Colonic mucosa (tissue), 4 donors: ENCODE measurements around the gene TRAPPC2L. TPM values are rescaled to one million over a fixed set of nuclear protein-coding genes. Genes with fewer than 3 reads are reported as not detected.

Source experiments
- DNase-seq: peaks from one replicate; pipeline ENCODE4 v3.0.0-alpha.2; 2020
- H3K27ac ChIP-seq: fragments of 200-600 bp; one replicate; pipeline ENCODE4 v1.8.0; 2021
- H3K27me3 ChIP-seq: fragments of 200-600 bp; one replicate; pipeline ENCODE4 v1.8.0; 2021
- H3K36me3 ChIP-seq: fragments of 200-600 bp; one replicate; pipeline ENCODE4 v1.8.0; 2021
- H3K4me1 ChIP-seq: fragments of 200-600 bp; one replicate; pipeline ENCODE4 v1.8.0; 2021; ENCODE audit warnings: mild to moderate bottlenecking
- H3K4me3 ChIP-seq: fragments of 200-600 bp; one replicate; pipeline ENCODE4 v1.8.0; 2021
- H3K9ac ChIP-seq, 2 donors: one replicate each; pipeline ENCODE4 v1.7.0; 2013; ENCODE audit warnings: control low read depth in 2 of 2, low read depth in 2 of 2, low read length in 2 of 2
- H3K9me3 ChIP-seq: fragments of 200-600 bp; one replicate; pipeline ENCODE4 v1.8.0; 2021
- CTCF ChIP-seq: fragments of 200-600 bp; IDR thresholded peaks from one replicate; pipeline ENCODE4 v1.8.0; 2022; ENCODE audit warnings: antibody characterized with exemption, mild to moderate bottlenecking
- intact Hi-C: fragments of 100-400 bp; cut with DNase I; formaldehyde crosslinking; loops from one replicate; pipeline ENCODE4 v1.14.1; 2022
- total RNA-seq, 2 donors: library from RNA; stranded (reverse); fragmentation: NEBNext Ultra II Directional in 1 of 2; extraction: Animal tissue kit (Norgen Biotek cat#: 25700) in 1 of 2; gene quantifications; one replicate each; pipeline ENCODE4 v1.2.1, GENCODE V29; 2021
- donor health status: healthy.
- donor health status: DM: no; HTN: no; CAD: no.
- donor health status: DM: no; HTN: no; CAD: no.

Gene TRAPPC2L
- total RNA-seq, 2 donors from 2014 or later = 33.8 to 57.3 TPM

GRCh38 chr16:88853325-88853941 is 3.5 kb upstream of the TRAPPC2L start:
- no peaks in the 10 kb centered on the region for H3K27me3 ChIP-seq
- intact Hi-C loops = loop anchor here (10.0 kb wide), 2 partner anchors 361 to 399 kb away; partner anchors contain the start of genes ZFPM1 and ZNF778
- H3K4me3 ChIP-seq = no peak overlapping the region
- DNase-seq = no peak
- H3K36me3 ChIP-seq = no peaks in the 10 kb centered on the region
- no peak overlapping the region for H3K27ac ChIP-seq
- peaks cover 12% of the 10 kb centered on the region for H3K4me1 ChIP-seq
- H3K9me3 ChIP-seq = no peaks in the 10 kb centered on the region
- no peak overlapping the region for H3K9ac ChIP-seq
- no peak for TF ChIP-seq CTCF

- Histone ChIP-seq H3K36me3 (no peaks in the 10 kb centered on the region), H3K9me3 (no peaks in the 10 kb centered on the region), H3K27ac (no peak overlapping the region), H3K4me1 (peaks cover 12% of the 10 kb centered on the region), H3K4me3 (no peak overlapping the region), H3K9ac (no peak overlapping the region), H3K27me3 (no peaks in the 10 kb centered on the region)
- no peak for DNase-seq
- intact Hi-C loops = loop anchor here (5.0 to 10.0 kb wide), 3 partner anchors 42 to 400 kb away; partner anchors contain the start of genes APRT, ZFPM1 and ZNF778
- no peak for TF ChIP-seq CTCF
Measured at GRCh38 chr16:88854306-88855111, 2.4 kb upstream of the TRAPPC2L start.

DNA sequence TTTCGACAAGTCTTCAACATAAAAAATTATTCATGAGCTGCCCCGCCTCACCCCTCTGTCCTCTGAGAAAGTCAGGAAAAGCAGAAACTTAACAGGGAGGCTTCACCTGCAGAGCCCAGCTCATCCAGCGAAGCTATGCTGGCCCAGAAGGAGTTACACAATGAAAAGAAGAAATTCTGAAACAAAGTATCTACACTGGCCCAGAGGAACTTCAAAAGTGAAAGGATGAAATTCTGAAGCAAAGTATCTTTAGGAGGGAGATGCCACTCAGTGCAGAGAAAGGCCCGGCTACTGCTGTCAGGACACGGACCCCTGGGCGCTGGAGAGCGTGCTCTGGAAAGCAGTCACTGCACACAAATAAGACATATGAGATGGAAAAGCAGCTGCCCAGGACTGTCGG is 1.8 kb upstream of the TRAPPC2L start:
- no peaks in the 10 kb centered on the region for H3K36me3 ChIP-seq
- no peak for DNase-seq
- intact Hi-C loops = loop anchor here (5.0 to 10.0 kb wide), 3 partner anchors 43 to 400 kb away; partner anchors contain the start of genes APRT, ZFPM1 and ZNF778
- TF ChIP-seq CTCF = no peak
- no peak overlapping the region for H3K9ac ChIP-seq
- H3K4me1 ChIP-seq = peaks cover 12% of the 10 kb centered on the region
- H3K9me3 ChIP-seq = no peaks in the 10 kb centered on the region
- no peak overlapping the region for H3K4me3 ChIP-seq
- no peaks in the 10 kb centered on the region for H3K27me3 ChIP-seq
- H3K27ac ChIP-seq = no peak overlapping the region

GRCh38 chr16:88855736-88856121 is 1.2 kb upstream of the TRAPPC2L start:
- Histone ChIP-seq H3K9ac (peak overlapping the region in 1 of 2 donors; percentile 62), H3K9me3 (no peaks in the 10 kb centered on the region), H3K4me3 (peak overlapping the region; percentile 82), H3K4me1 (peaks cover 12% of the 10 kb centered on the region), H3K27ac (no peak overlapping the region), H3K27me3 (no peaks in the 10 kb centered on the region), H3K36me3 (no peaks in the 10 kb centered on the region)
- intact Hi-C loops = loop anchor here (5.0 to 10.0 kb wide), 3 partner anchors 43 to 401 kb away; partner anchors contain the start of genes APRT, ZFPM1 and ZNF778
- TF ChIP-seq CTCF = no peak
- DNase-seq = no peak

DNA sequence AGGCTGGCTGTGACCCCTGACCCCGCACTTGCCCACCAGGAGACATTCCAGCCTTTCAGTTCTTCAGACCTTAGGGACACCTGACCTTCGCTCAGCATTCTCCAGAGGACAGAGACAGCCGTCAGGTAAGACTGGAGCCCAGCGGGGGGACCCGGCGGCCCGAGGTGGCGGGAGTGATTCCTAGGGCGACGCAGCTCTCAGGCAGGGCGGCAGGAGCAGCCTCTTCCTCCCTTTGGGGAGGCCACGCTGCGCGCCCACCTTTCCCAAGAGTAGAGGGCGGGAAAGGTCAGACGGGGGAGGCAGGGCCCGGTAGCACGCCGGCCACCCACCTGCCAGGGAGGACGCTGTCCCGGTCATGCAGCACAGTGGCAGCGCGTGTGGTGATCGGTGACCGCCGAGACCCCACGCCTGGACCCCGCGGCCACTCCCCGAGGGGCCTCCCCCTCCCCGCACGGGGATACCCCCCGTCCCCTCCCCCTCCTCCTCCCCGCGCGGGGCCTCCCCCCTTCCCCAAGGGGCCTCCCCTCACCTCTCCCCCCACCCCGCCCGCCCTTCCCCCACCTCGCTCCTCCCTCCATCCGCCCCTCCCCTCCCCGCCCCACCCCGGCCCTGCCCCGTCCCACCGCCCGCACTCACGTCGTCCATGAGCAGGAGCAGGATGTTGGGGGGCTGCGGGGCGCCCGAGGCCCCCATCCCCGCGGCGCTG is 652 bp upstream of the TRAPPC2L start:
- Histone ChIP-seq H3K36me3 (no peaks in the 10 kb centered on the region), H3K27ac (no peak overlapping the region), H3K9ac (peak overlapping the region; percentile 62 to 76), H3K27me3 (no peaks in the 10 kb centered on the region), H3K4me3 (peak overlapping the region; percentile 82), H3K4me1 (peaks cover 12% of the 10 kb centered on the region), H3K9me3 (no peaks in the 10 kb centered on the region)
- intact Hi-C loops = loop anchor here (5.0 to 10.0 kb wide), 3 partner anchors 44 to 401 kb away; partner anchors contain the start of genes APRT, ZFPM1 and ZNF778
- DNase-seq = no peak
- TF ChIP-seq CTCF = no peak
